Measurements from ENCODE around the gene MEGF6.
"Not testable (repeated sequence)": the region's sequence is repeated elsewhere in the genome, so short reads cannot be mapped to it uniquely, and the experiment has no call there.

The MEGF6 gene

GRCh38 chr1:3626025-3626424 lies 14.7 kb upstream of the MEGF6 start:
- DNase-seq, result peak in 3 of 4 experiments; percentile 43 to 61 (median 56)

- peak in 3 of 4 experiments; percentile 13 to 41 (median 25) for DNase-seq
Measured at GRCh38 chr1:3625151-3625907, 14.0 kb upstream of the MEGF6 start.

- peak; percentile 99 to 100 (median 99) for DNase-seq
Measured at GRCh38 chr1:3624200-3625136, 13.2 kb upstream of the MEGF6 start, which contains the start of gene TPRG1L. TSS of gene TPRG1L (plus strand) at chr1:3625015. CDS start at chr1:3625073, 58 bp downstream.

GRCh38 chr1:3623441-3624199 lies 12.3 kb upstream of the MEGF6 start:
- DNase-seq, result no peak

GRCh38 chr1:3622102-3622501 lies 10.8 kb upstream of the MEGF6 start:
- not testable (repeated sequence) for DNase-seq

- peak in 3 of 4 experiments; percentile 33 to 49 (median 44) for DNase-seq
Measured at GRCh38 chr1:3621151-3621671, 9.9 kb upstream of the MEGF6 start.

- DNase-seq, result no peak
Measured at GRCh38 chr1:3620708-3621107, 9.4 kb upstream of the MEGF6 start.

- DNase-seq, result peak; percentile 82 to 89 (median 86)
Measured at GRCh38 chr1:3618881-3619671, 7.8 kb upstream of the MEGF6 start.

GRCh38 chr1:3618531-3618880 lies 7.2 kb upstream of the MEGF6 start:
- no peak for DNase-seq

- no peak for DNase-seq
Measured at GRCh38 chr1:3617806-3618345, 6.6 kb upstream of the MEGF6 start.

GRCh38 chr1:3616861-3617260 lies 5.6 kb upstream of the MEGF6 start:
- no peak for DNase-seq

GRCh38 chr1:3614755-3615742 lies 3.7 kb upstream of the MEGF6 start:
- DNase-seq, result peak; percentile 30 to 60 (median 40)

GRCh38 chr1:3612123-3612522 lies 815 bp upstream of the MEGF6 start:
- DNase-seq, result no peak

- peak in 1 of 4 experiments; percentile 32 for DNase-seq
Measured at GRCh38 chr1:3610527-3611169, 660 bp downstream of the MEGF6 start.

GRCh38 chr1:3609769-3610526 lies 1.4 kb downstream of the MEGF6 start:
- DNase-seq, result no peak

- DNase-seq, result peak in 1 of 4 experiments; percentile 43
Measured at GRCh38 chr1:3609016-3609768, 2.1 kb downstream of the MEGF6 start.

- no peak for DNase-seq
Measured at GRCh38 chr1:3608154-3608553, 3.2 kb downstream of the MEGF6 start.

GRCh38 chr1:3607703-3608065 lies 3.6 kb downstream of the MEGF6 start:
- no peak for DNase-seq
